ENCODE measurements around the gene S100A6.
"Not testable (repeated sequence)": the region's sequence is repeated elsewhere in the genome, so short reads cannot be mapped to it uniquely, and the experiment has no call there.

S100A6 gene

GRCh38 chr1:153563483-153563901 lies 27.7 kb upstream of the S100A6 start:
- no peak for DNase-seq

GRCh38 chr1:153562021-153562420 lies 26.2 kb upstream of the S100A6 start:
- not testable (repeated sequence) for DNase-seq

- DNase-seq, result no peak
Measured at GRCh38 chr1:153561466-153561985, 25.7 kb upstream of the S100A6 start.

GRCh38 chr1:153560771-153561465 lies 25.1 kb upstream of the S100A6 start:
- DNase-seq, result no peak

GRCh38 chr1:153560241-153560640 lies 24.4 kb upstream of the S100A6 start:
- no peak for DNase-seq

GRCh38 chr1:153557877-153558276 lies 22.1 kb upstream of the S100A6 start:
- no peak for DNase-seq

GRCh38 chr1:153556348-153556747 lies 20.6 kb upstream of the S100A6 start:
- no peak for DNase-seq

- DNase-seq, result no peak
Measured at GRCh38 chr1:153553830-153554541, 18.2 kb upstream of the S100A6 start.

- DNase-seq, result no peak
Measured at GRCh38 chr1:153553096-153553495, 17.3 kb upstream of the S100A6 start.

- DNase-seq, result no peak
Measured at GRCh38 chr1:153552335-153552734, 16.5 kb upstream of the S100A6 start.

- DNase-seq, result no peak
Measured at GRCh38 chr1:153550827-153551500, 15.2 kb upstream of the S100A6 start.

GRCh38 chr1:153550398-153550758 lies 14.6 kb upstream of the S100A6 start:
- no peak for DNase-seq

- no peak for DNase-seq
Measured at GRCh38 chr1:153549741-153550397, 14.1 kb upstream of the S100A6 start.

- DNase-seq, result peak; percentile 58
Measured at GRCh38 chr1:153548722-153549688, 13.2 kb upstream of the S100A6 start, which contains the start of gene S100A3. Gene S100A3 (minus strand): TSS chr1:153549258. CDS start chr1:153548485, 773 bp downstream.

GRCh38 chr1:153547560-153548551 lies 12.1 kb upstream of the S100A6 start:
- DNase-seq, result peak; percentile 91

- DNase-seq, result peak; percentile 83
Measured at GRCh38 chr1:153546796-153547559, 11.2 kb upstream of the S100A6 start.

GRCh38 chr1:153546371-153546770 lies 10.6 kb upstream of the S100A6 start:
- DNase-seq, result no peak

- peak; percentile 99 for DNase-seq
Measured at GRCh38 chr1:153545067-153546055, 9.6 kb upstream of the S100A6 start, which contains the start of gene S100A4. Gene S100A4 (minus strand): TSS chr1:153545806. CDS start chr1:153544794, 1,012 bp downstream.
